Peyer's patch (tissue), 4 donors: ENCODE results near the gene UBP1. TPM values are rescaled to one million over a fixed set of nuclear protein-coding genes. Genes with fewer than 3 reads are reported as not detected.
"Not testable (repeated sequence)": the region's sequence is repeated elsewhere in the genome, so short reads cannot be mapped to it uniquely, and the experiment has no call there.

Source experiments
- DNase-seq, 3 donors: peaks; one replicate each; pipeline ENCODE4 v3.0.0-alpha.2; 2017 to 2019
- H3K27ac ChIP-seq, 4 donors: fragments of 200-600 bp; sonication (generic); one replicate each; pipeline ENCODE4 v1.5.1; 2016 to 2019
- H3K27me3 ChIP-seq, 2 donors: fragments of 200-600 bp; sonication (generic); one replicate each; pipeline ENCODE4 v1.5.1; 2019
- H3K36me3 ChIP-seq, 3 donors: fragments of 200-600 bp; sonication (generic); one replicate each; pipeline ENCODE4 v1.5.1; 2016 to 2019
- H3K4me1 ChIP-seq, 4 donors: fragments of 200-600 bp; sonication (generic); one replicate each; pipeline ENCODE4 v1.5.1; 2016 to 2019
- H3K4me3 ChIP-seq, 4 donors: fragments of 200-600 bp; sonication (generic); 1 replicate in 3 of 4; 2 replicates in 1 of 4; pipeline ENCODE4 v1.5.1; 2016 to 2019; ENCODE audit warnings: mild to moderate bottlenecking in 1 of 4
- H3K9me3 ChIP-seq, 4 donors: fragments of 200-600 bp; sonication (generic); one replicate each; pipeline ENCODE4 v1.5.1; 2016 to 2019; ENCODE audit warnings: mild to moderate bottlenecking in 1 of 4
- CTCF ChIP-seq, 6 experiments: fragments of 450-650 bp in 4 of 6; fragments of 200-600 bp in 2 of 6; sonication (generic) in 1 of 6; IDR thresholded peaks; one replicate each; pipeline ENCODE4 v1.5.1; 2017 to 2019; ENCODE audit warnings: antibody characterized with exemption in 6 of 6, mild to moderate bottlenecking in 3 of 6, moderate library complexity in 1 of 6
- POLR2A ChIP-seq, 2 donors: fragments of 450-650 bp; IDR thresholded peaks; one replicate each; pipeline ENCODE4 v1.5.1; 2017; ENCODE audit warnings: antibody characterized with exemption in 2 of 2, mild to moderate bottlenecking in 2 of 2, moderate library complexity in 2 of 2
- total RNA-seq, 4 donors: library from RNA; depleted of rRNA; stranded (reverse); fragments of >200 nt; gene quantifications; one replicate each; pipeline ENCODE4 v1.1.0, GENCODE V29; 2016

UBP1 gene
- total RNA-seq, 4 donors from 2014 or later: 61.3 to 192 (median 77.0) TPM

DNA sequence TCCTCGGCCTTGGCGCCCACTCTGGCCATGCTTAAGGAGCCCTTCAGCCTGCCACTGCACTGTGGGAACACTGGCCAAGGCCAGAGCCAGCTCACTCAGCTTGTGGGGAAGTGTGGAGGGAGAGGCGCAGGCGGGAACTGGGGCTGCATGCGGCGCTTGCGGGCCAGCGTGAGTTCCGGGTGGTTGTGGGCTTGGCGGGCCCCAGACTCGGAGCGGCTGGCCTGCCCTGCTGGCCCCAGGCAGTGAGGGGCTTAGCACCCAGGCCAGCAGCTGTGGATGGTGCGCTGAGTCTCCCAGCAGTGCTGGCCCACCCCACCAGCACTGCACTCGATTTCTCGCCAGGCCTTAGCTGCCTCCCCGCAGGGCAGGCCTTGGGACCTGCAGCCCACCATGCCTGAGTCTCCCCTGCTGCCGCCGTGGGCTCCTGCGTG, 13.1 kb upstream of the UBP1 start:
- TF ChIP-seq POLR2A (IDR thresholded peaks at IDR 0.05) (no peak), CTCF (IDR thresholded peaks at IDR 0.05) (no peak)
- H3K4me3 ChIP-seq: no peak overlapping the region
- no peaks in the 10 kb centered on the region for H3K4me1 ChIP-seq
- DNase-seq: no peak
- peaks cover 0 to under 1% (median 0%) of the 10 kb centered on the region in 4 donors for H3K9me3 ChIP-seq
- no peaks in the 10 kb centered on the region for H3K27me3 ChIP-seq
- no peaks in the 10 kb centered on the region for H3K36me3 ChIP-seq
- H3K27ac ChIP-seq: no peak overlapping the region

GRCh38 chr3:33451994-33452393, 11.8 kb upstream of the UBP1 start:
- DNase-seq, H3K4me3 ChIP-seq: not testable (repeated sequence)

DNA sequence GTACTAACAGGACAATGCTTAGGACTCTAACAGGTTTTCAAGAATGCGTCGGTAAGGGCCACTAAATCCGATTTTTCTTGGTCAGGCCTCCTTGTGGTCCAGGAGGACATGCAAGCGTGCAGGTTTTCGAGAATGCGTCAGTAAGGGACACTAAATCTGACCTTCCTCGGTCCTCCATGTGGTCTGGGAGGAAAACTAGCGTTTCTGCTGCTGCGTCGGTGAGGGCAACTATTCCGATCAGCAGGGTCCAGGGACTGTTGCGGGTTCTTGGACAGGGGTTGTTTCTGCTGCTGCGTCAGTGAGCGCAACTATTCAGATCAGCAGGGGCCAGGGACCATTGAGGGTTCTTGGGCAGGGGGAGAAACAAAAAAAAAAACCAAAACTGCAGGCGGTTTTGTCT, 7.8 kb upstream of the UBP1 start:
- no peaks in the 10 kb centered on the region for H3K36me3 ChIP-seq
- TF ChIP-seq POLR2A (IDR thresholded peaks at IDR 0.05): no peak
- no peak for TF ChIP-seq CTCF (IDR thresholded peaks at IDR 0.05)
- H3K9me3 ChIP-seq: no peaks in the 10 kb centered on the region
- H3K27ac ChIP-seq: no peak overlapping the region
- no peak overlapping the region for H3K4me3 ChIP-seq
- H3K4me1 ChIP-seq: no peaks in the 10 kb centered on the region
- no peaks in the 10 kb centered on the region for H3K27me3 ChIP-seq
- DNase-seq: no peak

More at GRCh38 chr3:33451994-33452393, 11.8 kb upstream of the UBP1 start:
- H3K9me3 ChIP-seq, H3K4me1 ChIP-seq, H3K27ac ChIP-seq, H3K36me3 ChIP-seq, H3K27me3 ChIP-seq: not testable (repeated sequence)

DNA sequence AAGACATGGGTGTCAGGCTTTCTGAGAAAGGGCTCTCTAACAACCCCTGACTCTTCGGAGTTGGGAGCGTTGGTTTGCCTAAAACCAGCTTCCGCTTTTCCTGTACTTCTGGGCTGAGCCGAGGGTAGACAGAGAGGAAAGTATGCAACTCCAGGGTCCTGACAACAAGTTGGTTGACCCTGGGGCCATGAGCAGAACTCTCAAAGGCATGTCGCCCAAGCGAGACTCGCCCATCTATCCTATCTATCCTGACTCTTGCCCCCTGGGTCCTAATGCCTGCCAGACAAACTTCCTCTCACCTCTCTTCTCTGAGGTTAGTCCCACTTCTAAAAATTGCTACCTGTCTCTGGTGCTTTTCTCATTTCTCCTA, 7.0 kb upstream of the UBP1 start:
- H3K4me3 ChIP-seq, H3K4me1 ChIP-seq: not testable (repeated sequence)

GRCh38 chr3:33442190-33442589, 2.0 kb upstream of the UBP1 start:
- Histone ChIP-seq H3K27me3 (no peaks in the 10 kb centered on the region), H3K9me3 (no peaks in the 10 kb centered on the region), H3K4me1 (peaks cover 0 to 25% (median 9%) of the 10 kb centered on the region in 4 donors), H3K36me3 (no peaks in the 10 kb centered on the region), H3K4me3 (no peak overlapping the region), H3K27ac (peak overlapping the region in 3 of 4 donors; percentile 98 to 99 (median 98))
- no peak for TF ChIP-seq CTCF (IDR thresholded peaks at IDR 0.05)
- no peak for TF ChIP-seq POLR2A (IDR thresholded peaks at IDR 0.05)
- DNase-seq: no peak

More for the DNA sequence above, 7.0 kb upstream of the UBP1 start:
- not testable (repeated sequence) for H3K27ac ChIP-seq, DNase-seq, H3K27me3 ChIP-seq, H3K9me3 ChIP-seq, H3K36me3 ChIP-seq

DNA sequence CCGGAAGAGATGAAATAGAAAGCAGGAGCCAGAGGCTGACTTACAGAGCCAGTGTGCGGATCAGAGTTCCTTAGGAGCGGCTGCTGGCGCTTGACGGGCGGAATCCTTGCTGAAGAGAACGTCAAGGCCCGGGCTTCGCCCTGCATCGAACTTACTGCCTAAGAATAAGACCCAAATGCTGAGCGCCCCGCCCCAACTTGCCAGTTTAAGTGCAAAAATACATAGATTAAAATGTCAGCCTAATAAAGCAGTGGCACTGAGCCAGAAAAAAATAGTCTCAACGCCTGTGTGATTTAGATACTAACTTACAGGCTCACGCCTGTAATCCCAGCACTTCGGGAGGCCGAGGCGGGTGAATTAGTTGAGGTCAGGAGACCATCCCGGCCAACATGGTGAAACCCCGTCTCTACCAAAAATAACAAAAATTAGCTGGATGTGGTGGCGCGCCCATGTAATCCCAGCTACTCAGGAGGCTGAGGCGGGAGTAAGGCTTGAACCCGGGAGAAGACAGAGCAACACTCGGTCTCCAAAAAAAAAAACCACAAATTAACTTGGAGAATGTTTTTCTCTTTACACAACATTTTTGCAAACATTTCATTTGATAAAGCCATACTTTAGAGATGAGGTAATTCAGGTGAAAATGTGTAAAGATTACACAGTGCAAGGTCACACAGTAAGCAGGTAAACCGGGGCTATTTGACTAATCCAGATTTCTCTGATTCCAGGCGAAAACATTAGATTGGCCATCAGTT, 1.2 kb upstream of the UBP1 start:
- Histone ChIP-seq H3K9me3 (no peaks in the 10 kb centered on the region), H3K4me1 (peaks cover 0 to 33% (median 9%) of the 10 kb centered on the region in 4 donors), H3K4me3 (peak overlapping the region; percentile 73 to 88 (median 84)), H3K27me3 (no peaks in the 10 kb centered on the region), H3K36me3 (no peaks in the 10 kb centered on the region), H3K27ac (peak overlapping the region; percentile 94 to 99 (median 98))
- TF ChIP-seq CTCF (IDR thresholded peaks at IDR 0.05): no peak
- no peak for TF ChIP-seq POLR2A (IDR thresholded peaks at IDR 0.05)
- DNase-seq: peak in 2 of 3 donors; percentile 53 to 78
